GM12891 (cell line): Measurements from ENCODE around the gene TNFRSF8.

Experiments used
- POLR2A ChIP-seq: IDR thresholded peaks from 2 replicates; pipeline ENCODE4 v1.6.1; 2011; ENCODE audit warnings: low read depth, low read length, control low read depth
- POLR2AphosphoS5 ChIP-seq: IDR thresholded peaks from 2 replicates; pipeline ENCODE4 v1.6.1; 2011; ENCODE audit warnings: low read depth, low read length, control low read depth
- POU2F2 ChIP-seq: IDR thresholded peaks from 2 replicates; pipeline ENCODE4 v1.6.1; 2011; ENCODE audit warnings: low read depth, mild to moderate bottlenecking, control low read depth, low read length, moderate library complexity

DNA sequence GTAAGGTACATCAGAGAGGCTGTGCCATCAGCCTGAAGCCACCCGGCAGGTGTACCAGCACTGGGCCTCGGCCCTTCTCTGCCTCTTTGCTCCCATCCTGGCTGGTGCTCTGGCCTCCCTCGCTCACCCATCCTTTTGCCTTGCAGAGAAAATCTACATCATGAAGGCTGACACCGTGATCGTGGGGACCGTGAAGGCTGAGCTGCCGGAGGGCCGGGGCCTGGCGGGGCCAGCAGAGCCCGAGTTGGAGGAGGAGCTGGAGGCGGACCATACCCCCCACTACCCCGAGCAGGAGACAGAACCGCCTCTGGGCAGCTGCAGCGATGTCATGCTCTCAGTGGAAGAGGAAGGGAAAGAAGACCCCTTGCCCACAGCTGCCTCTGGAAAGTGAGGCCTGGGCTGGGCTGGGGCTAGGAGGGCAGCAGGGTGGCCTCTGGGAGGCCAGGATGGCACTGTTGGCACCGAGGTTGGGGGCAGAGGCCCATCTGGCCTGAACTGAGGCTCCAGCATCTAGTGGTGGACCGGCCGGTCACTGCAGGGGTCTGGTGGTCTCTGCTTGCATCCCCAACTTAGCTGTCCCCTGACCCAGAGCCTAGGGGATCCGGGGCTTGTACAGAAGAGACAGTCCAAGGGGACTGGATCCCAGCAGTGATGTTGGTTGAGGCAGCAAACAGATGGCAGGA, 79.2 kb downstream of the TNFRSF8 start:
- no peak for TF ChIP-seq POLR2A
- peak; percentile 30; the same call in 1 of the 2 replicates for TF ChIP-seq POLR2AphosphoS5
- TF ChIP-seq POU2F2, result no peak
